HEK293 (cell line): ENCODE results near the gene PPM1G.
A peak's percentile ranks its signal among the peaks of the same experiment; 100 is the strongest.

ENCODE experiments used
- BCL11A ChIP-seq: fragments of 450-650 bp; formaldehyde crosslinking; IDR thresholded peaks from 2 replicates; pipeline ENCODE4 v1.5.1; 2016; ENCODE audit warnings: low read depth, missing biosample characterization, missing genetic modification characterization
- GLI4 ChIP-seq: fragments of 450-650 bp; formaldehyde crosslinking; IDR thresholded peaks from 2 replicates; pipeline ENCODE4 v1.5.1; 2016; ENCODE audit warnings: missing biosample characterization, missing genetic modification characterization
- HOXA7 ChIP-seq: sonication (generic); formaldehyde crosslinking; IDR thresholded peaks from 2 replicates; pipeline ENCODE4 v1.8.1; 2022; ENCODE audit warnings: missing genetic modification reagents, borderline replicate concordance
- KLF1 ChIP-seq: fragments of 450-650 bp; formaldehyde crosslinking; IDR thresholded peaks from 2 replicates; pipeline ENCODE4 v1.5.1; 2016; ENCODE audit warnings: missing biosample characterization, missing genetic modification characterization
- KLF10 ChIP-seq: fragments of 450-650 bp; IDR thresholded peaks from 2 replicates; pipeline ENCODE4 v1.5.1; 2018; ENCODE audit warnings: missing biosample characterization, mild to moderate bottlenecking, missing genetic modification characterization
- REPIN1 ChIP-seq: fragments of 450-650 bp; formaldehyde crosslinking; IDR thresholded peaks from 2 replicates; pipeline ENCODE4 v1.5.1; 2017; ENCODE audit warnings: missing biosample characterization, missing genetic modification characterization, low read depth
- SALL2 ChIP-seq: fragments of 450-650 bp; formaldehyde crosslinking; IDR thresholded peaks from 2 replicates; pipeline ENCODE4 v1.5.0; 2017; ENCODE audit warnings: missing biosample characterization, mild to moderate bottlenecking, missing genetic modification characterization, borderline replicate concordance
- SP3 ChIP-seq: fragments of 450-650 bp; formaldehyde crosslinking; IDR thresholded peaks from 2 replicates; pipeline ENCODE4 v1.5.1; 2016; ENCODE audit warnings: missing biosample characterization, missing genetic modification characterization
- TCF7L2 ChIP-seq: IDR thresholded peaks from 2 replicates; pipeline ENCODE4 v1.6.1; 2011; ENCODE audit warnings: low read depth, mild to moderate bottlenecking, inconsistent platforms, low read length, moderate library complexity, borderline replicate concordance
- TRIM28 ChIP-seq: IDR thresholded peaks from 2 replicates; pipeline ENCODE4 v1.6.1; 2011; ENCODE audit warnings: low read length, control low read depth, borderline replicate concordance
- WT1 ChIP-seq: fragments of 450-650 bp; formaldehyde crosslinking; IDR thresholded peaks from 2 replicates; pipeline ENCODE4 v1.5.1; 2016; ENCODE audit warnings: missing biosample characterization, missing genetic modification characterization
- YY2 ChIP-seq: fragments of 450-650 bp; formaldehyde crosslinking; IDR thresholded peaks from 2 replicates; pipeline ENCODE4 v1.5.1; 2016; ENCODE audit warnings: missing biosample characterization, missing genetic modification characterization
- ZFP3 ChIP-seq: fragments of 450-650 bp; formaldehyde crosslinking; IDR thresholded peaks from 2 replicates; pipeline ENCODE4 v1.5.1; 2016; ENCODE audit warnings: low read depth, missing biosample characterization, missing genetic modification characterization
- ZNF10 ChIP-seq: fragments of 450-650 bp; formaldehyde crosslinking; IDR thresholded peaks from 2 replicates; pipeline ENCODE4 v1.5.1; 2017; ENCODE audit warnings: missing biosample characterization, missing genetic modification characterization
- ZNF112 ChIP-seq: fragments of 450-650 bp; formaldehyde crosslinking; IDR thresholded peaks from 2 replicates; pipeline ENCODE4 v1.5.0; 2017; ENCODE audit warnings: missing biosample characterization, missing genetic modification characterization
- ZNF132 ChIP-seq: fragments of 450-650 bp; formaldehyde crosslinking; IDR thresholded peaks from 2 replicates; pipeline ENCODE4 v1.5.1; 2017; ENCODE audit warnings: missing biosample characterization, missing genetic modification characterization, borderline replicate concordance
- ZNF221 ChIP-seq: fragments of 450-650 bp; formaldehyde crosslinking; IDR thresholded peaks from 2 replicates; pipeline ENCODE4 v1.5.1; 2017; ENCODE audit warnings: missing biosample characterization, missing genetic modification characterization, borderline replicate concordance
- ZNF248 ChIP-seq: fragments of 450-650 bp; formaldehyde crosslinking; IDR thresholded peaks from 2 replicates; pipeline ENCODE4 v1.5.1; 2017; ENCODE audit warnings: missing biosample characterization, missing genetic modification characterization
- ZNF324 ChIP-seq: fragments of 450-650 bp; formaldehyde crosslinking; IDR thresholded peaks from 2 replicates; pipeline ENCODE4 v1.5.1; 2016; ENCODE audit warnings: missing biosample characterization, missing genetic modification characterization
- ZNF341 ChIP-seq: fragments of 450-650 bp; formaldehyde crosslinking; IDR thresholded peaks from 2 replicates; pipeline ENCODE4; 2016; ENCODE audit warnings: low read depth, missing biosample characterization, missing genetic modification characterization
- ZNF391 ChIP-seq: fragments of 450-650 bp; formaldehyde crosslinking; IDR thresholded peaks from 2 replicates; pipeline ENCODE4 v1.5.1; 2016; ENCODE audit warnings: low read depth, missing biosample characterization, missing genetic modification characterization, borderline replicate concordance
- ZNF416 ChIP-seq: fragments of 450-650 bp; formaldehyde crosslinking; IDR thresholded peaks from 2 replicates; pipeline ENCODE4 v1.5.1; 2016; ENCODE audit warnings: missing biosample characterization, missing genetic modification characterization
- ZNF426 ChIP-seq: fragments of 450-650 bp; formaldehyde crosslinking; IDR thresholded peaks from 2 replicates; pipeline ENCODE4 v1.5.1; 2017; ENCODE audit warnings: missing biosample characterization, missing genetic modification characterization, mild to moderate bottlenecking, inconsistent platforms, moderate library complexity
- ZNF514 ChIP-seq: fragments of 450-650 bp; formaldehyde crosslinking; IDR thresholded peaks from 2 replicates; pipeline ENCODE4 v1.5.1; 2016; ENCODE audit warnings: missing biosample characterization, missing genetic modification characterization
- ZNF624 ChIP-seq: fragments of 450-650 bp; formaldehyde crosslinking; IDR thresholded peaks from 2 replicates; pipeline ENCODE4 v1.5.1; 2017; ENCODE audit warnings: missing biosample characterization, missing genetic modification characterization
- ZNF626 ChIP-seq: fragments of 450-650 bp; sonication (Bioruptor Pico); formaldehyde crosslinking; IDR thresholded peaks from 2 replicates; pipeline ENCODE4 v1.5.1; 2018; ENCODE audit warnings: missing biosample characterization, missing genetic modification characterization, inconsistent platforms
- ZNF701 ChIP-seq: fragments of 450-650 bp; formaldehyde crosslinking; IDR thresholded peaks from 2 replicates; pipeline ENCODE4 v1.5.1; 2016; ENCODE audit warnings: missing biosample characterization, missing genetic modification characterization
- ZNF768 ChIP-seq: fragments of 450-650 bp; formaldehyde crosslinking; IDR thresholded peaks from 2 replicates; pipeline ENCODE4 v1.5.1; 2018; ENCODE audit warnings: missing biosample characterization, mild to moderate bottlenecking, missing genetic modification characterization
- ZNF776 ChIP-seq: fragments of 450-650 bp; formaldehyde crosslinking; IDR thresholded peaks from 2 replicates; pipeline ENCODE4 v1.5.0; 2017; ENCODE audit warnings: missing biosample characterization, missing genetic modification characterization, borderline replicate concordance
- ZNF830 ChIP-seq: fragments of 450-650 bp; IDR thresholded peaks from 2 replicates; pipeline ENCODE4 v1.5.0; 2018; ENCODE audit warnings: missing biosample characterization, missing genetic modification characterization, low read depth, mild to moderate bottlenecking, moderate library complexity
- ZSCAN30 ChIP-seq: fragments of 450-650 bp; IDR thresholded peaks from 2 replicates; pipeline ENCODE4 v1.5.1; 2018; ENCODE audit warnings: missing biosample characterization, mild to moderate bottlenecking, missing genetic modification characterization, moderate library complexity
- ZXDB ChIP-seq: fragments of 450-650 bp; formaldehyde crosslinking; IDR thresholded peaks from 2 replicates; pipeline ENCODE4 v1.5.1; 2016; ENCODE audit warnings: missing biosample characterization, missing genetic modification characterization
- TF ChIP-seq, protein P1 (sequence below): fragments of 450-650 bp; formaldehyde crosslinking; IDR thresholded peaks from 2 replicates; pipeline ENCODE4 v1.5.1; 2017; ENCODE audit warnings: missing biosample characterization, missing genetic modification characterization
- TF ChIP-seq, protein P2 (sequence below): fragments of 450-650 bp; formaldehyde crosslinking; IDR thresholded peaks from 2 replicates; pipeline ENCODE4 v1.5.1; 2016; ENCODE audit warnings: missing biosample characterization, missing genetic modification characterization
- TF ChIP-seq, protein P3 (sequence below): fragments of 450-650 bp; formaldehyde crosslinking; optimal IDR thresholded peaks from 2 replicates; pipeline ENCODE3; 2016; ENCODE audit warnings: missing biosample characterization, mild to moderate bottlenecking, missing genetic modification characterization
- TF ChIP-seq, protein P4 (sequence below): fragments of 450-650 bp; formaldehyde crosslinking; IDR thresholded peaks from 2 replicates; pipeline ENCODE4 v1.5.1; 2016; ENCODE audit warnings: missing biosample characterization, missing genetic modification characterization

Gene PPM1G

DNA sequence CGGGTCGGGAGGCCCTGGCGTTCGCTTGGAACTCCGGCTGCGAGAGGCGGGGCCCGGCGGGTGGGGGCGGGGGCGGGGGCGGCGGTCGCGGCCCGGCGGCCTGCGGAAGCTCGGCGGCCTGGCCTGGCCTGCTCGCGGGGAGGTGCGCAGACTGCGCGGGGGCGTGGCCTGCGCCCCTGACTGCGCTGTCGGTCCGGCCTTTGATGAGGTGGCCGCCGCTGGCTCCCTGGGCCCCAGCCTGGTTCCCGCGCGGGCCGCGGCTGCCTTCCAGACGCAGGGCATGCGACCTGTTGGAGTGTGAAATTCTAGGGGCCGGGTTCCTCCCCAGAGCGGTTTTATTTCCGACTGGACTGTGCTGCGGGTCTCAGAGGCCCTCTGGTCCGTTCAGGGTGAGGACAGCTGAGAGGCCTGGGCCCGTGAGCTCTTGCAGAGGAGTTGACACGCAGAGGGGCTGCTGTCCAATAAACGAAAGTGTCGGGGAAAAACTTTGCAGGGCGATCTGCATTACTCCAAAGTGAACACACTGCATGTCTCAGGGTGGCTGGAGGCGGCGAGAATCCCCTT, 19.7 kb upstream of the PPM1G start (continued):
- TF ChIP-seq, protein P1, sequence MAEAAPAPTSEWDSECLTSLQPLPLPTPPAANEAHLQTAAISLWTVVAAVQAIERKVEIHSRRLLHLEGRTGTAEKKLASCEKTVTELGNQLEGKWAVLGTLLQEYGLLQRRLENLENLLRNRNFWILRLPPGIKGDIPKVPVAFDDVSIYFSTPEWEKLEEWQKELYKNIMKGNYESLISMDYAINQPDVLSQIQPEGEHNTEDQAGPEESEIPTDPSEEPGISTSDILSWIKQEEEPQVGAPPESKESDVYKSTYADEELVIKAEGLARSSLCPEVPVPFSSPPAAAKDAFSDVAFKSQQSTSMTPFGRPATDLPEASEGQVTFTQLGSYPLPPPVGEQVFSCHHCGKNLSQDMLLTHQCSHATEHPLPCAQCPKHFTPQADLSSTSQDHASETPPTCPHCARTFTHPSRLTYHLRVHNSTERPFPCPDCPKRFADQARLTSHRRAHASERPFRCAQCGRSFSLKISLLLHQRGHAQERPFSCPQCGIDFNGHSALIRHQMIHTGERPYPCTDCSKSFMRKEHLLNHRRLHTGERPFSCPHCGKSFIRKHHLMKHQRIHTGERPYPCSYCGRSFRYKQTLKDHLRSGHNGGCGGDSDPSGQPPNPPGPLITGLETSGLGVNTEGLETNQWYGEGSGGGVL (tag by site-specific recombination) = no peak
- TF ChIP-seq TCF7L2 (peak; percentile 94), GLI4 (no peak), TRIM28 (no peak), ZNF416 (tag by site-specific recombination) (no peak), ZNF776 (tag by site-specific recombination) (no peak), KLF1 (tag by site-specific recombination) (no peak), SP3 (tag by site-specific recombination) (no peak), ZNF248 (tag by site-specific recombination) (no peak), REPIN1 (tag by site-specific recombination) (no peak), ZNF391 (tag by site-specific recombination) (no peak), ZNF112 (tag by site-specific recombination) (no peak), ZNF768 (no peak), WT1 (tag by site-specific recombination) (no peak), ZNF626 (tag by site-specific recombination) (no peak), YY2 (no peak), ZNF341 (peak; percentile 12; the same call in 1 of the 2 replicates), ZNF830 (tag by site-specific recombination) (no peak), ZNF10 (tag by site-specific recombination) (no peak), ZNF701 (tag by site-specific recombination) (no peak), BCL11A (tag by site-specific recombination) (no peak), ZNF514 (tag by site-specific recombination) (no peak), ZFP3 (tag by site-specific recombination) (no peak), ZNF426 (tag by site-specific recombination) (no peak), SALL2 (tag by site-specific recombination) (no peak), ZNF221 (tag by site-specific recombination) (no peak), ZSCAN30 (peak; percentile 40), ZNF324 (tag by site-specific recombination) (no peak), HOXA7 (CRISPR knock-in tag) (no peak), ZNF624 (tag by site-specific recombination) (no peak), ZNF132 (no peak), KLF10 (tag by site-specific recombination) (0 out of 2 replicates have a peak, but pooled peaks have one; percentile 6), ZXDB (peak; percentile 46)
- TF ChIP-seq, protein P2, sequence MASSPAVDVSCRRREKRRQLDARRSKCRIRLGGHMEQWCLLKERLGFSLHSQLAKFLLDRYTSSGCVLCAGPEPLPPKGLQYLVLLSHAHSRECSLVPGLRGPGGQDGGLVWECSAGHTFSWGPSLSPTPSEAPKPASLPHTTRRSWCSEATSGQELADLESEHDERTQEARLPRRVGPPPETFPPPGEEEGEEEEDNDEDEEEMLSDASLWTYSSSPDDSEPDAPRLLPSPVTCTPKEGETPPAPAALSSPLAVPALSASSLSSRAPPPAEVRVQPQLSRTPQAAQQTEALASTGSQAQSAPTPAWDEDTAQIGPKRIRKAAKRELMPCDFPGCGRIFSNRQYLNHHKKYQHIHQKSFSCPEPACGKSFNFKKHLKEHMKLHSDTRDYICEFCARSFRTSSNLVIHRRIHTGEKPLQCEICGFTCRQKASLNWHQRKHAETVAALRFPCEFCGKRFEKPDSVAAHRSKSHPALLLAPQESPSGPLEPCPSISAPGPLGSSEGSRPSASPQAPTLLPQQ = 0 out of 2 replicates have a peak, but pooled peaks have one; percentile 8
- TF ChIP-seq, protein P3, sequence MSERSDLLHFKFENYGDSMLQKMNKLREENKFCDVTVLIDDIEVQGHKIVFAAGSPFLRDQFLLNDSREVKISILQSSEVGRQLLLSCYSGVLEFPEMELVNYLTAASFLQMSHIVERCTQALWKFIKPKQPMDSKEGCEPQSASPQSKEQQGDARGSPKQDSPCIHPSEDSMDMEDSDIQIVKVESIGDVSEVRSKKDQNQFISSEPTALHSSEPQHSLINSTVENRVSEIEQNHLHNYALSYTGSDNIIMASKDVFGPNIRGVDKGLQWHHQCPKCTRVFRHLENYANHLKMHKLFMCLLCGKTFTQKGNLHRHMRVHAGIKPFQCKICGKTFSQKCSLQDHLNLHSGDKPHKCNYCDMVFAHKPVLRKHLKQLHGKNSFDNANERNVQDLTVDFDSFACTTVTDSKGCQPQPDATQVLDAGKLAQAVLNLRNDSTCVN (tag by site-specific recombination) = peak; percentile 64
- TF ChIP-seq, protein P4, sequence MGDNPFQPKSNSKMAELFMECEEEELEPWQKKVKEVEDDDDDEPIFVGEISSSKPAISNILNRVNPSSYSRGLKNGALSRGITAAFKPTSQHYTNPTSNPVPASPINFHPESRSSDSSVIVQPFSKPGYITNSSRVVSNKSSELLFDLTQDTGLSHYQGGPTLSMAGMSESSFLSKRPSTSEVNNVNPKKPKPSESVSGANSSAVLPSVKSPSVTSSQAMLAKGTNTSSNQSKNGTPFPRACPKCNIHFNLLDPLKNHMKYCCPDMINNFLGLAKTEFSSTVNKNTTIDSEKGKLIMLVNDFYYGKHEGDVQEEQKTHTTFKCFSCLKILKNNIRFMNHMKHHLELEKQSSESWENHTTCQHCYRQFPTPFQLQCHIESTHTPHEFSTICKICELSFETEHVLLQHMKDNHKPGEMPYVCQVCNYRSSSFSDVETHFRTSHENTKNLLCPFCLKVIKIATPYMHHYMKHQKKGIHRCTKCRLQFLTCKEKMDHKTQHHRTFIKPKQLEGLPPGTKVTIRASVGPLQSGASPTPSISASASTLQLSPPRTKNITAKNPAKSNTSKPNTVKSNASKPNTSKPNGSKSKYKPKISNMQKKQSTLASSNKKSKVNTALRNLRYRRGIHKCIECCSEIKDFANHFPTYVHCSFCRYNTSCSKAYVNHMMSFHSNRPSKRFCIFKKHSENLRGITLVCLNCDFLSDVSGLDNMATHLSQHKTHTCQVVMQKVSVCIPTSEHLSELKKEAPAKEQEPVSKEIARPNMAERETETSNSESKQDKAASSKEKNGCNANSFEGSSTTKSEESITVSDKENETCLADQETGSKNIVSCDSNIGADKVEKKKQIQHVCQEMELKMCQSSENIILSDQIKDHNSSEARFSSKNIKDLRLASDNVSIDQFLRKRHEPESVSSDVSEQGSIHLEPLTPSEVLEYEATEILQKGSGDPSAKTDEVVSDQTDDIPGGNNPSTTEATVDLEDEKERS (tag by site-specific recombination) = no peak
